SHP77 treated with DMSO at 0.1 percent for 48 hours (cell line): ENCODE data around the gene ARMH2.
"Not testable (repeated sequence)": the region's sequence is repeated elsewhere in the genome, so short reads cannot be mapped to it uniquely, and the experiment has no call there.

Source experiments
- DNase-seq: peaks from one replicate; lab custom pipeline; 2025; lab: John Stamatoyannopoulos, UW

Gene ARMH2

DNA sequence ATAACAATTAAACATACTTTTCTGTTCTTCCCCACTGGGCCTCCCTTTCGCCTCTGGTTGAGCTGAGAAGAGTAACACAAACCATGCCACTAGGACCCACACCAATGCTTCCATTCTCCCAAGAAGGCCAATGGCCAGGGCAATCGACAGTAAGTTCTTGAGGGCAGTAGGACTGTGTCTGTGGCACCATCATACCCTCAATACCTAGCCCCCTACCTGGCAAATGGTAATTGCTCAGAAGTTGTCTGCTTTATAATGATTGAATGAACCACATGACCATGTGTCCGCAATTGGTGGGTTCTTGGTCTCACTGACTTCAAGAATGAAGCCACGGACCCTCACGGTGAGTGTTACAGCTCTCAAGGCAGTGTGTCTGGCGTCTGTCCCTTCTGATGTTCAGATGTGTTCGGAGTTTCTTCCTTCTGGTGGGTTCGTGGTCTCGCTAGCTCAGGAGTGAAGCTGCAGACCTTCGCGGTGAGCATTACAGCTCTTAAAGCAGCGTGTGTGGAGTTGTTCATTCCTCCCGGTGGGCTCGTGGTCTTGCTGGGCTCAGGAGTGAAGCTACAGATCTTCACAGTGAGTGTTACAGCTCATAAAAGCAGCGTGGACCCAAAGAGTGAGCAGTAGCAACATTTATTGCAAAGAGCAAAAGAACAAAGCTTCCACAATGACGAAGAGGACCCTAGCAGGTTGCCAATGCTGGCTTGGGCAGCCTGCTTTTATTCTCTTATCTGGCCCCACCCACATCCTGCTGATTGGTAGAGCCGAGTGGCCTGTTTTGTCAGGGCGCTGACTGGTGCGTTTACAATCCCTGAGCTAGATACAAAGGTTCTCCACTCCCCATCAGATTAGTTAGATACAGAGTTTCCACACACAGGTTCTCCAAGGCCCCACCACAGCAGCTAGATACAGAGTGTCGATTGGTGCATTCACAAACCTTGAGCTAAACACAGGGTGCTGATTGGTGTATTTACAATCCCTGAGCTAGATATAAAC is 33.6 kb downstream of the ARMH2 start:
- not testable (repeated sequence) for DNase-seq

GRCh38 chr6:24763578-24763977 is 35.1 kb downstream of the ARMH2 start:
- DNase-seq = no peak

GRCh38 chr6:24761851-24762250 is 36.9 kb downstream of the ARMH2 start:
- DNase-seq = no peak

- no peak for DNase-seq
Measured at GRCh38 chr6:24761193-24761835, 37.4 kb downstream of the ARMH2 start.

- DNase-seq = no peak
Measured at GRCh38 chr6:24760210-24760609, 38.5 kb downstream of the ARMH2 start.

GRCh38 chr6:24759718-24760117 is 39.0 kb downstream of the ARMH2 start:
- DNase-seq = no peak

GRCh38 chr6:24757611-24758010 is 41.1 kb downstream of the ARMH2 start:
- DNase-seq = no peak

GRCh38 chr6:24755279-24755678 is 43.4 kb downstream of the ARMH2 start:
- DNase-seq = no peak

DNA sequence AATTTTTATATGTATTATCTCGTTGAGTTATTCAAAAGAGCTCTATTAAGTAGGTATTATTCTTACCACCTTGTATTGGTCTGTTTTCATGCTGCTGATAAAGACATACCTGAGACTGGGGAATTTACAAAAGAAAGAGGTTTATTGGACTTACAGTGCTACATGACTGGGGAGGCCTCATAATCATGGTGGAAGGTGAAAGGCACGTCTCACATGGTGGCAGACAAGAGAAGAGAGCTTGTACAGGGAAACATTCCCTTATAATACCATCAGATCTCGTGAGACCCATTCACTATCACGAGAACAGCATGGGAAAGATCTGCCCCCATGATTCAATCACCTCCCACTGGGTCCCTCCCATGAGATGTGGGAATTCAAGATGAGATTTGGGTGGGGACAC is 44.3 kb downstream of the ARMH2 start:
- not testable (repeated sequence) for DNase-seq

DNA sequence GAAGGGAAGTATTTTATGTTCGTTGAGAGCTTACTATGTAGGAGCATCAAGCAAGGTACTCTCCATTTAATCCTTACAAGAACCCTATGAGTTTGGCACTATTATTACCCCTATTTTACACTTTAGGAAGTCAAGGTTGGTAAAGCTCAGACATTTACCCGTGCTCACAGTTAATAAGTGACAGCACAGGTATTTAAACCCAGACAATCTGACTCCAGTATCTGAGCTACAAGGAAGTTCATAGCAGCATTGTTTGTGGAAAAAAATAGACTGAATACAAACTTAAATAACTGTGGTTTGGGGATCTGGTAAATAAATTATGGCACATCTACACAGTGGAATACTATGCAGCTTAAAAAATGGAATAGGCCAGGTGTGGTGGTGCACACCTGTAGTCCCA is 45.2 kb downstream of the ARMH2 start:
- DNase-seq = no peak

DNA sequence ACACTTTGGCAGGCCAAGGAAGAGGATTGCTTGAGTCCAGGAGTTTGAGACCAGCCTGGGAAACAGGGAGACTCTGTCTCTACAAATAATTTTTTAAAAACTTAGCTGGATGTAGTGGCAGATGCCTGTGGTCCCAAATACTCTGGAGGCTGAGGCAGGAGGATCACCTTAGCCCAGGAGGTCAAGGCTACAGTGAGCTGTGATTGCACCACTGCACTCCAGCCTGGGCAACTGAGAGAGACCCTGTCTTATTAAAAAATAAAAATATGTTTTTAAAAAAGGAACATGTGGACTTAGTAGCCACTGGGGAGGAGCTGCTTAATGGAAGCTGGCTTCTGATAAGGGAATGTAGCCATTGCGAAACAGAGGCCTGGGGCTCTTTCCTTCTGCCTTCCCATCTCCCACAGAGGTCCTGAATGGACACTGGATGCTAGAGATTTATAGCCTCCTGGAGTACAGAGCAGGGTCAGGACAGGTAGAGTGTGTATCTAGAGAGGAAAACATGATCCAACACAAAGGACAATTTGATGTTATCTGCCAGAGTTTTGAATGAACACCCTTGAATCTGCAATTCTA is 45.7 kb downstream of the ARMH2 start:
- DNase-seq = no peak

GRCh38 chr6:24752503-24752902 is 46.2 kb downstream of the ARMH2 start:
- no peak for DNase-seq

DNA sequence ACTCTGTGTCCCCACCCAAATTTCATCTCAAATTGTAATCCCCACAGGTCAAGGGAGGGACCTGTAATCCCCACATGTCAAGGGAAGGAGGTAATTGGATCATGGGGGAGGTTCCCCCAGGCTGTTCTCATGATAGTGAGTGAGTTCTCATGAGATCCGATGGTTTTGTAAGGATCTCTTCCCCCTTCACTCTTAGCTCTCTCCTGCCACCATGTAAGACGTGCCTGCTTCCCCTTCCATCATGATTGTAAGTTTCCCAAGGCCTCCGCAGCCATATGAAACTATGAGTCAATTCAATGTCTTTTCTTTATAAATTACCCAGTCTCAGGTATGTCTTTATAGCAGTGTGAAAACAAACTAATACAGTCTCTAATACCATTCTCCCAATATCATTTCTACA is 47.8 kb downstream of the ARMH2 start:
- DNase-seq = not testable (repeated sequence)

DNA sequence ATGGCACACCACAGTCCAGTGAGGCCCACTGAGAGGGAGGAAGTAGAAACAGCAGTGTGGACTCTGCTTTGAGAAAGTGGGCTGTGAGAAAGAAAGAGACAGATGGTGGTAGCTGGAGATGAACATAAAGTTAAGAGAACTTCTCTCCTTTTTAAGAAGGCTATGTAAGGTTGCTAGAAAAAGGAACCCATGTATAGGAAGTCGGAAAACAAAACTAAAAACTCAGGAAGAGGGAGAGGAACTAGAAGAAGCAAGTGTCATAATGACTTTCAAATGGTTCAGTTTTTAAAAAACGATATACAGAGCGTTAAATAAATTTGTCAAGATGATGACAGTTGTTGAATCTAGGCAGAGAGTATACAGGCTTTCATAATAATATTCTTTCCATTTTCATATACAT is 49.4 kb downstream of the ARMH2 start:
- DNase-seq = no peak
